Chondrocyte (in vitro differentiated cells): ENCODE results near the gene L3MBTL4. TPM values are rescaled to one million over a fixed set of nuclear protein-coding genes. Genes with fewer than 3 reads are reported as not detected.

Experiments
- DNase-seq: peaks from one replicate; pipeline ENCODE4 v3.0.0; 2021; ENCODE audit warnings: mixed read lengths, low spot score
- H3K27ac Mint-ChIP-seq: one replicate; pipeline ENCODE4 v1.8.0; 2021; ENCODE audit warnings: mild to moderate bottlenecking, moderate library complexity, mixed read lengths; ENCODE audit not compliant: unreplicated experiment
- H3K27me3 Mint-ChIP-seq: 2 replicates; pipeline ENCODE4 v1.8.0; 2021; ENCODE audit warnings: low read depth, mixed read lengths
- H3K36me3 Mint-ChIP-seq: 2 replicates; pipeline ENCODE4 v1.8.0; 2021; ENCODE audit warnings: low read depth, mixed read lengths
- H3K4me1 Mint-ChIP-seq: 2 replicates; pipeline ENCODE4 v1.8.0; 2021; ENCODE audit warnings: low read depth, mild to moderate bottlenecking, mixed read lengths
- H3K4me3 Mint-ChIP-seq: one replicate; pipeline ENCODE4 v1.8.0; 2021; ENCODE audit warnings: mild to moderate bottlenecking, moderate library complexity, mixed read lengths; ENCODE audit not compliant: unreplicated experiment
- H3K9me3 Mint-ChIP-seq: 2 replicates; pipeline ENCODE4 v1.8.0; 2021; ENCODE audit warnings: low read depth, mixed read lengths
- total RNA-seq: library from RNA; stranded (reverse); gene quantifications from 3 replicates; pipeline ENCODE4 v1.2.1, GENCODE V29; 2021
- TF ChIP-seq, protein P1 (sequence below): fragments of 200-600 bp; sonication (generic); IDR thresholded peaks from 2 replicates; pipeline ENCODE4 v1.5.0; 2021; ENCODE audit warnings: antibody characterized with exemption, mild to moderate bottlenecking, moderate library complexity

Gene L3MBTL4
- total RNA-seq, 1 donor from 2014 or later: 1.0 TPM

DNA sequence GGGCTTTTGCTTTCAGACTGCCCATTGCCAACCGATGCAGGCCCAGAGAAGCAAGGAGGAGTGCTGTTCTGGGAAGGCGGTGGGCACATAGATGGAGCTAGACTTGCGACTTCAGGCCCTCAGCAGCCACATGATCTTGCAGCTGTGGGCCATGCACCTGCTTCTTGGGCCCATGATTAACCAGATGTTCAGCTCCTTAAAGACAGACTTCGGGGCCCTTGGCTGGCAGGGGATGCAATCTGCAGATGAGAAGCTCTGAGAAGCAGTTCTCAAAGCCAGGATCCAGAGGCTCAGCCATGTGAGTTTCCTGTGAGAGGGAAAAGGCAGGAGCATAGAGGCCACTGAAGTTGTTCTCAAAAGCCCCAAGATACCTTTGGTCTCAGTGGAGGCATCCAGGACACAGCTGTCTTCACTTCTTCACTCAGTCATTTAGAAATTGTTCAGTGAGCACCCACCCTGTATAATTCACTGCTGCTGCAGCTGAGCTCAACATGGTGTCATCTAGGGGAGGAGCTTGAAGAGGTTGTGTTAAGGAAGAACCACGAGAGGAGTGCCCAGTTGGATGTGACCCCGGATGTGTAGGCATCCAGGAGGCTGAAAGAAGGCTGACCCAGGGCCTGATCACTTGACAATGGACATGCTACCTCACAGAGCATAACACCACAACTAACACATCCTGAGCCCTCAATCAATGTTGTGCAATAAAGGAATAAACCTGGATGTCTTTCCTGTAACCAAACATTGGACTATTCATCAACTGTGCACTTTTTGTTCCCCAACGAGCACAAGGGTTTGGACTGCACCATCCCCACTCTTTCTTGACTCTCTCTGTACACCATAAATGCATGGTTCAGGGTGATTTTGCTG lies 474.7 kb downstream of the L3MBTL4 start:
- peaks cover 10% of the 10 kb centered on the region for H3K4me1 Mint-ChIP-seq
- no peak overlapping the region for H3K27ac Mint-ChIP-seq
- no peak for DNase-seq
- no peaks in the 10 kb centered on the region for H3K36me3 Mint-ChIP-seq
- no peak overlapping the region for H3K4me3 Mint-ChIP-seq
- H3K9me3 Mint-ChIP-seq: no peaks in the 10 kb centered on the region
- H3K27me3 Mint-ChIP-seq: no peaks in the 10 kb centered on the region
- TF ChIP-seq, protein P1, sequence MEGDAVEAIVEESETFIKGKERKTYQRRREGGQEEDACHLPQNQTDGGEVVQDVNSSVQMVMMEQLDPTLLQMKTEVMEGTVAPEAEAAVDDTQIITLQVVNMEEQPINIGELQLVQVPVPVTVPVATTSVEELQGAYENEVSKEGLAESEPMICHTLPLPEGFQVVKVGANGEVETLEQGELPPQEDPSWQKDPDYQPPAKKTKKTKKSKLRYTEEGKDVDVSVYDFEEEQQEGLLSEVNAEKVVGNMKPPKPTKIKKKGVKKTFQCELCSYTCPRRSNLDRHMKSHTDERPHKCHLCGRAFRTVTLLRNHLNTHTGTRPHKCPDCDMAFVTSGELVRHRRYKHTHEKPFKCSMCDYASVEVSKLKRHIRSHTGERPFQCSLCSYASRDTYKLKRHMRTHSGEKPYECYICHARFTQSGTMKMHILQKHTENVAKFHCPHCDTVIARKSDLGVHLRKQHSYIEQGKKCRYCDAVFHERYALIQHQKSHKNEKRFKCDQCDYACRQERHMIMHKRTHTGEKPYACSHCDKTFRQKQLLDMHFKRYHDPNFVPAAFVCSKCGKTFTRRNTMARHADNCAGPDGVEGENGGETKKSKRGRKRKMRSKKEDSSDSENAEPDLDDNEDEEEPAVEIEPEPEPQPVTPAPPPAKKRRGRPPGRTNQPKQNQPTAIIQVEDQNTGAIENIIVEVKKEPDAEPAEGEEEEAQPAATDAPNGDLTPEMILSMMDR: no peak

DNA sequence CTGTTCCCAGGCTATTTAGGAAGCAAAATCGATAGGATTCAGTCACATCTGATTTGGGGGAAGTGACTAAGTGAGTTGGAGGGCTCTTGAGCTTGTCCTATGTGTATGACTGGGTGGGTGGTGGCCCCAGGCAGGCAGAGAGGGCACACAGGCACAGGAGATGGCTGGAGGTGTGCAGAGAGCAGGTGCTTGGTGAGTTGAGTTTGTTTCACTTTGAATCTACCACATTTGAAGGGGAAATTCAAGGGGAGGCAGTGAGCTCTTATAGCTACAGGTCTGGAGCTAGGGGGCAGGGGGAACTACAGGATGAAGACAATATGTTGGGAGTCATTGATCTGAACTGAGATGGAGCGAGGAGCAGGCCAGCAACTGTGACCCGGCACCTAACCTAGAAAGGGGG lies 476.9 kb downstream of the L3MBTL4 start:
- no peaks in the 10 kb centered on the region for H3K36me3 Mint-ChIP-seq
- H3K4me3 Mint-ChIP-seq: no peak overlapping the region
- no peaks in the 10 kb centered on the region for H3K27me3 Mint-ChIP-seq
- no peak overlapping the region for H3K27ac Mint-ChIP-seq
- TF ChIP-seq, protein P1: no peak
- H3K9me3 Mint-ChIP-seq: no peaks in the 10 kb centered on the region
- H3K4me1 Mint-ChIP-seq: no peaks in the 10 kb centered on the region
- no peak for DNase-seq

DNA sequence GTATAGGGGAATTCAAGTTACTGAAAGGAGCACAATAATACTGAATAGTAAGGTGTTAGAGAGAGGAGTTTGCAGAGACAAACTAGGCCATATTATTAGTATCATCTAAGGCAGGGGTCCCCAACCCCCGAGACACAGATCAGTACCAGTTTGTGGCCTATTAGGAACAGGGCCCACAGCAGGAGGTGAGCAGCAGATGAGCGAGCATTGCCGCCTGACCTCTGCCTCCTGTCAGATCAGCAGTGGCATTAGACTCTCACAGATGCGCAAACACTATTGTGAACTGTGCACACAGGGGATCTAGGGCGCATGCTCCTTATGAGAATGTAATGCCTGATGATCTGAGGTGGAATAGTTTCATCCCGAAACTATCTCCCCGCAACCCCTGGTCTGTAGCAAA lies 477.6 kb downstream of the L3MBTL4 start:
- no peaks in the 10 kb centered on the region for H3K36me3 Mint-ChIP-seq
- H3K4me3 Mint-ChIP-seq: no peak overlapping the region
- no peak for DNase-seq
- no peak overlapping the region for H3K27ac Mint-ChIP-seq
- H3K27me3 Mint-ChIP-seq: peaks cover under 1% of the 10 kb centered on the region
- TF ChIP-seq, protein P1: no peak
- no peaks in the 10 kb centered on the region for H3K9me3 Mint-ChIP-seq
- no peaks in the 10 kb centered on the region for H3K4me1 Mint-ChIP-seq

DNA sequence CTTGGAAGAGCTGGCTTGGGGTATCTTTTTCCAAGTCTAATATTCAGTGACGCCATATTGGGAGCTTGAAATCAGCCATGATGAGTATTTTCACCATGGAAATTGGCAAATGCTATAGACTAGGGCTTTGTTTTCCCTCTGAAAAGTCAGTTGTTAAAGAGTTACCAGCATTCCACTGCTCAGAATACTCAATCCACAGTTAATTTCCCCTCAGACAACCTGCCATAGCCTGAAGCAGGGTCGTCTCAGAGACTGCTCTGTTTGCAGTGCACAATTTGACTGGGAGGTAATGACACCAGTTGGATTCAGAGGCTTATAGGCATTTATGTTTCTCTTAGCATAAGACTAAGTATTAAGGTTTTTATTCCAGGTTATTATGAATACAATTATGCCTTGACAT lies 483.9 kb downstream of the L3MBTL4 start:
- TF ChIP-seq, protein P1: no peak
- Mint-ChIP-seq H3K4me1 (no peaks in the 10 kb centered on the region), H3K36me3 (peaks cover 4% of the 10 kb centered on the region), H3K4me3 (no peak overlapping the region), H3K27me3 (peaks cover 6% of the 10 kb centered on the region), H3K27ac (no peak overlapping the region), H3K9me3 (peaks cover 22% of the 10 kb centered on the region)
- DNase-seq: no peak

DNA sequence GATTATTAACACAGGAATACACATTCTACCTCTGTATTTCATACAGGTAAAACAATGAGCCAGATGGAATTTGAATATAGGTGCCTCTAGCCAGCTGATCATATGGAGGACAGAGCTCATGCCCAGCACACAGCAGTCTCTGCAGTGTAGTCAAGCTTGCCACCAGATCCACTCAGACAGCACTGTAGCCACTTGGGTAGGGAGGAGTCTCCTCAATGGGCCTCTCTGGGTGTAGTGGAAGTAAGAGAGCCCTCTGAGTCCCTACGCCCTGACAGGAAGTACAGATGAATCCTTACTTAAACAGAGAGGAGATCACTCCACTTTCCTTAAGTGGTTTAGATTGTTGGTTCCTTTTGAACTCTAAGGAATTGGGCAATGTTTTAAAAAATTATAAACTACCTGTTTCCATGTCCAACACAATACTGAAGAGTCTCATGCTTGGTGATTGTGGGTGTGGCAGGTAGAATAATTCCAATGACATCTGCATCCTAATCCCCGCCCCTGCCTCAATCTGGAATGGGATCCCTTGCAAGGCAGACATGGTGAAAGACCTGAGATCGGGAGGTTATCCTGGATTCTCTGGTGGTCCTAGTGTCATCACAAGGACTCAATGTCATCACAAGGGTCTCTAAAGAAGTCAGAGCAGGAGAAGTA lies 496.4 kb downstream of the L3MBTL4 start:
- no peak for DNase-seq
- H3K9me3 Mint-ChIP-seq: no peaks in the 10 kb centered on the region
- no peak overlapping the region for H3K27ac Mint-ChIP-seq
- H3K4me3 Mint-ChIP-seq: no peak overlapping the region
- peaks cover 5% of the 10 kb centered on the region for H3K4me1 Mint-ChIP-seq
- no peaks in the 10 kb centered on the region for H3K36me3 Mint-ChIP-seq
- TF ChIP-seq, protein P1: no peak
- H3K27me3 Mint-ChIP-seq: no peaks in the 10 kb centered on the region
